ENCODE results near the gene SLC9A3.

SLC9A3 gene

GRCh38 chr5:520196-520849 lies 3.9 kb downstream of the SLC9A3 start:
- H3K9ac ChIP-seq, result no peak overlapping the region
- no peak for TF ChIP-seq CTCF (conservative IDR thresholded peaks at IDR 0.05; ENCODE audit: low read depth, low read length)

GRCh38 chr5:518721-519120 lies 5.5 kb downstream of the SLC9A3 start:
- Histone ChIP-seq H3K27me3 (ENCODE audit: insufficient read depth, low read depth) (peaks cover 93% of the 10 kb centered on the region), H3K9ac (no peak overlapping the region), H3K36me3 (ENCODE audit: insufficient read depth) (no peaks in the 10 kb centered on the region), H3K4me1 (ENCODE audit: low read depth, poor library complexity, severe bottlenecking) (no peaks in the 10 kb centered on the region), H3K4me3 (IDR thresholded peaks at IDR 0.05; ENCODE audit: insufficient read depth, low read depth, low read length) (no peak overlapping the region), H3K79me2 (ENCODE audit: insufficient read depth, low read depth) (no peaks in the 10 kb centered on the region), H2AFZ (ENCODE audit: low read depth) (no peak overlapping the region), H4K20me1 (ENCODE audit: insufficient read depth) (no peaks in the 10 kb centered on the region), H3K4me2 (no peak overlapping the region), H3K27ac (no peak overlapping the region)
- no peak for TF ChIP-seq CTCF (conservative IDR thresholded peaks at IDR 0.05; ENCODE audit: low read depth, low read length)

More at GRCh38 chr5:520196-520849, 3.9 kb downstream of the SLC9A3 start:
- Histone ChIP-seq H3K4me1 (ENCODE audit: low read depth, poor library complexity, severe bottlenecking) (no peaks in the 10 kb centered on the region), H2AFZ (ENCODE audit: low read depth) (no peak overlapping the region), H3K4me3 (IDR thresholded peaks at IDR 0.05; ENCODE audit: insufficient read depth, low read depth, low read length) (no peak overlapping the region), H3K79me2 (ENCODE audit: insufficient read depth, low read depth) (no peaks in the 10 kb centered on the region), H3K36me3 (ENCODE audit: insufficient read depth) (no peaks in the 10 kb centered on the region), H3K4me2 (no peak overlapping the region), H3K27ac (no peak overlapping the region), H3K27me3 (ENCODE audit: insufficient read depth, low read depth) (peaks cover 84% of the 10 kb centered on the region), H4K20me1 (ENCODE audit: insufficient read depth) (no peaks in the 10 kb centered on the region)

- Histone ChIP-seq H3K27me3 (ENCODE audit: insufficient read depth, low read depth) (peaks cover 93% of the 10 kb centered on the region), H3K27ac (no peak overlapping the region), H3K4me3 (IDR thresholded peaks at IDR 0.05; ENCODE audit: insufficient read depth, low read depth, low read length) (no peak overlapping the region), H3K4me1 (ENCODE audit: low read depth, poor library complexity, severe bottlenecking) (no peaks in the 10 kb centered on the region), H3K79me2 (ENCODE audit: insufficient read depth, low read depth) (no peaks in the 10 kb centered on the region), H2AFZ (ENCODE audit: low read depth) (no peak overlapping the region), H3K36me3 (ENCODE audit: insufficient read depth) (no peaks in the 10 kb centered on the region), H3K4me2 (no peak overlapping the region), H3K9ac (no peak overlapping the region), H4K20me1 (ENCODE audit: insufficient read depth) (no peaks in the 10 kb centered on the region)
- TF ChIP-seq CTCF (conservative IDR thresholded peaks at IDR 0.05; ENCODE audit: low read depth, low read length), result no peak
These were observed 6.6 kb downstream of the SLC9A3 start for GRCh38 chr5:517535-518100.

- Histone ChIP-seq H3K36me3 (ENCODE audit: insufficient read depth) (no peaks in the 10 kb centered on the region), H3K27me3 (ENCODE audit: insufficient read depth, low read depth) (peaks cover 93% of the 10 kb centered on the region), H4K20me1 (ENCODE audit: insufficient read depth) (no peaks in the 10 kb centered on the region), H3K27ac (no peak overlapping the region), H3K79me2 (ENCODE audit: insufficient read depth, low read depth) (no peaks in the 10 kb centered on the region), H3K4me1 (ENCODE audit: low read depth, poor library complexity, severe bottlenecking) (no peaks in the 10 kb centered on the region), H2AFZ (ENCODE audit: low read depth) (no peak overlapping the region), H3K4me3 (IDR thresholded peaks at IDR 0.05; ENCODE audit: insufficient read depth, low read depth, low read length) (no peak overlapping the region), H3K9ac (no peak overlapping the region), H3K4me2 (no peak overlapping the region)
- TF ChIP-seq CTCF (conservative IDR thresholded peaks at IDR 0.05; ENCODE audit: low read depth, low read length), result no peak
These were observed 7.3 kb downstream of the SLC9A3 start for GRCh38 chr5:516980-517379.
